Brain microvascular endothelial cell (primary cell): ENCODE results near the gene SETD1B.
"Not testable (repeated sequence)": the region's sequence is repeated elsewhere in the genome, so short reads cannot be mapped to it uniquely, and the experiment has no call there.

Experiments used
- DNase-seq: peaks from one replicate; pipeline ENCODE4 v3.0.0-alpha.2; 2020
- H3K27ac ChIP-seq: fragments of 250-450 bp; sonication (Bioruptor Pico); 2 replicates; pipeline ENCODE4 v1.5.1; 2020; ENCODE audit warnings: mild to moderate bottlenecking, moderate library complexity
- H3K27me3 ChIP-seq: fragments of 250-450 bp; sonication (Bioruptor Pico); replicated peaks from 2 replicates; pipeline ENCODE4 v1.5.1; 2020; ENCODE audit warnings: mild to moderate bottlenecking
- H3K36me3 ChIP-seq: fragments of 250-450 bp; sonication (Bioruptor Pico); replicated peaks from 2 replicates; pipeline ENCODE4 v1.5.1; 2020; ENCODE audit warnings: mild to moderate bottlenecking
- H3K4me3 ChIP-seq: 2 replicates; pipeline ENCODE4 v1.5.1; 2011; ENCODE audit warnings: low read depth, mild to moderate bottlenecking, control low read depth, low read length, moderate library complexity
- in situ Hi-C: cut with HindIII; loops from 2 replicates; pipeline ENCODE4 v1.10.0; 2017; ENCODE audit warnings: low sequenced_read_pairs, low pct_ligation_motif_present
- TF ChIP-seq, protein P1 (sequence below): IDR thresholded peaks from 2 replicates; pipeline ENCODE4 v1.5.1; 2011; ENCODE audit warnings: low read depth, mild to moderate bottlenecking, moderate library complexity, low read length, control low read depth, inconsistent platforms; ENCODE audit errors: missing control alignments

The SETD1B gene

DNA sequence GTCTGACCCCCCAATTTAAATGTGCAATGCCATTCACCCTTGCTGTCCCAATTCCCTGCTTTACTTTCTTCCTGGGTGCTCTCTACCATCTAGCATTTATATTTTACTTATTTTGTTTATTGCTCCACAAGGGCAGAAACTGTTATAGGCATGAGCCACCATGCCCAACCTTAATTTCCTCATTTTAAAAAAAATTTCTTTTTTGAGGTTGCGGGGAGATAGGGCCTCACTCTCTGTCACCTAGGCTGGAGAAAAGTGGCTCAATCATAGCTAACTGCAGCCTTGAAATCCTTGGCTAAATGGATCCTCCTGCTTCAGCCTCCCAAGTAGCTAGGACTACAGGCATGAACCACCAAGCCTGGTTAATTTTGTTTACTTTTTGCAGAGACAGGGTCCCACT lies 41.9 kb downstream of the SETD1B start:
- in situ Hi-C loops: no loop called here
- no peak for DNase-seq
- Histone ChIP-seq H3K36me3 (no peaks in the 10 kb centered on the region), H3K27me3 (no peaks in the 10 kb centered on the region), H3K27ac (no peak overlapping the region), H3K4me3 (no peak overlapping the region)
- TF ChIP-seq, protein P1, sequence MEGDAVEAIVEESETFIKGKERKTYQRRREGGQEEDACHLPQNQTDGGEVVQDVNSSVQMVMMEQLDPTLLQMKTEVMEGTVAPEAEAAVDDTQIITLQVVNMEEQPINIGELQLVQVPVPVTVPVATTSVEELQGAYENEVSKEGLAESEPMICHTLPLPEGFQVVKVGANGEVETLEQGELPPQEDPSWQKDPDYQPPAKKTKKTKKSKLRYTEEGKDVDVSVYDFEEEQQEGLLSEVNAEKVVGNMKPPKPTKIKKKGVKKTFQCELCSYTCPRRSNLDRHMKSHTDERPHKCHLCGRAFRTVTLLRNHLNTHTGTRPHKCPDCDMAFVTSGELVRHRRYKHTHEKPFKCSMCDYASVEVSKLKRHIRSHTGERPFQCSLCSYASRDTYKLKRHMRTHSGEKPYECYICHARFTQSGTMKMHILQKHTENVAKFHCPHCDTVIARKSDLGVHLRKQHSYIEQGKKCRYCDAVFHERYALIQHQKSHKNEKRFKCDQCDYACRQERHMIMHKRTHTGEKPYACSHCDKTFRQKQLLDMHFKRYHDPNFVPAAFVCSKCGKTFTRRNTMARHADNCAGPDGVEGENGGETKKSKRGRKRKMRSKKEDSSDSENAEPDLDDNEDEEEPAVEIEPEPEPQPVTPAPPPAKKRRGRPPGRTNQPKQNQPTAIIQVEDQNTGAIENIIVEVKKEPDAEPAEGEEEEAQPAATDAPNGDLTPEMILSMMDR: no peak

DNA sequence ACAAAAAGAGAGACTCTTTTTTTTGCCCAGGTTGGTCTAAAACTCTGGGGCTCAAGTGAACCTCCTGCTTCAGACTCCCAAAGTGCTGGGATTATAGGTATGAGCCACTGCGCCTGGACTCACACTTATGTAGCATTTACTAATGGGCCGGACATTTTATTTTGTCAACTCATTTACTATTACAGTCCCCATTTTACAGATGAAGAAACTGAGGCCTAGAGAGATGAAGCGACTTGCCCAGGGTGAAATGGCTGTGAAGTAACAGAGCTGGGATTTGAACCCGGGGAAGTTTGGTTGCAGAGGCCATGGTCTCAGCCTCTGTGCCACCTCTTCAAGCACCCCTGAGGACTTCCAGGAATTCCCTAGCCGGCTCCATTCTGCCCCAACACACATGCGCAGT lies 45.4 kb downstream of the SETD1B start:
- in situ Hi-C loops: no loop called here
- DNase-seq: no peak
- TF ChIP-seq, protein P1: no peak
- no peaks in the 10 kb centered on the region for H3K27me3 ChIP-seq
- H3K27ac ChIP-seq: no peak overlapping the region
- no peak overlapping the region for H3K4me3 ChIP-seq
- H3K36me3 ChIP-seq: no peaks in the 10 kb centered on the region

DNA sequence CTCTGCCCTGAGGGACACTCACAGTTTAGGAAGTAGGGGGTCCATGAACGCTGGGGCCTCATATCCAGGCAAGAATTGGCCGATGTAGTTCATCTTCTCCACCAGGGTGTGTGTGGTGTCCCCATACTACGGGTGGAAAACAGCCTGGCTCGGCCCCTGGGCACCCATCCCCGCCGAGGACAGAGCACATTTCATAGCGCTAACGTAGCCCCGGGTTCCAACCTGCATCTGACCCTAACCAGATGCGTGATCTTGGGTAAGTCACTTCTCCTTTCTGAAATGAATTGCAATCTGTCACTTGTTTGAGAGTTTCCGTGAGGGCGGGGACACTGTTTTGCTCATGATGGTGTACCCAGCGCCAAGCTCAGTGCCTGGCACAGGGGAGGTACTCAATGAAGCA lies 45.9 kb downstream of the SETD1B start:
- no peaks in the 10 kb centered on the region for H3K36me3 ChIP-seq
- DNase-seq: no peak
- H3K27me3 ChIP-seq: no peaks in the 10 kb centered on the region
- no peak overlapping the region for H3K4me3 ChIP-seq
- TF ChIP-seq, protein P1: no peak
- in situ Hi-C loops: no loop called here
- H3K27ac ChIP-seq: no peak overlapping the region

DNA sequence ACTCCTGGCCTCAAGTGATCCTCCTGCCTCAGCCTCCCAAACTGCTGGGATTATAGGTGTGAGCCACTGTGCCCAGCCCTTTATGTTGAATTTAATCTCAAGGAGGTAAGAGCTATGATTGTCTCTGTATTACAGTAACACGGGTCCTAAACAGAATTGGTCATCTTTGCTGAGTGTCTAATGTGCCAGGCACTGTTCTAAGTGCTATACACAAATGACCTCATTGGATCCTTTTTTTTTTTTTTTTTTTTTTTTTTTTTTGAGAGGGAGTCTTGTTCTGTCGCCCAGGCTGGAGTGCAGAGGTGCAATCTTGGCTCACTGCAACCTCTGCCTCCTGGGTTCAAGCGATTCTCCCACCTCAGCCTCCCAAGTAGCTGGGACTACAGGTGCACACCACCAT lies 48.6 kb downstream of the SETD1B start:
- H3K27ac ChIP-seq, in situ Hi-C loops, DNase-seq, H3K27me3 ChIP-seq, H3K36me3 ChIP-seq, H3K4me3 ChIP-seq: not testable (repeated sequence)

DNA sequence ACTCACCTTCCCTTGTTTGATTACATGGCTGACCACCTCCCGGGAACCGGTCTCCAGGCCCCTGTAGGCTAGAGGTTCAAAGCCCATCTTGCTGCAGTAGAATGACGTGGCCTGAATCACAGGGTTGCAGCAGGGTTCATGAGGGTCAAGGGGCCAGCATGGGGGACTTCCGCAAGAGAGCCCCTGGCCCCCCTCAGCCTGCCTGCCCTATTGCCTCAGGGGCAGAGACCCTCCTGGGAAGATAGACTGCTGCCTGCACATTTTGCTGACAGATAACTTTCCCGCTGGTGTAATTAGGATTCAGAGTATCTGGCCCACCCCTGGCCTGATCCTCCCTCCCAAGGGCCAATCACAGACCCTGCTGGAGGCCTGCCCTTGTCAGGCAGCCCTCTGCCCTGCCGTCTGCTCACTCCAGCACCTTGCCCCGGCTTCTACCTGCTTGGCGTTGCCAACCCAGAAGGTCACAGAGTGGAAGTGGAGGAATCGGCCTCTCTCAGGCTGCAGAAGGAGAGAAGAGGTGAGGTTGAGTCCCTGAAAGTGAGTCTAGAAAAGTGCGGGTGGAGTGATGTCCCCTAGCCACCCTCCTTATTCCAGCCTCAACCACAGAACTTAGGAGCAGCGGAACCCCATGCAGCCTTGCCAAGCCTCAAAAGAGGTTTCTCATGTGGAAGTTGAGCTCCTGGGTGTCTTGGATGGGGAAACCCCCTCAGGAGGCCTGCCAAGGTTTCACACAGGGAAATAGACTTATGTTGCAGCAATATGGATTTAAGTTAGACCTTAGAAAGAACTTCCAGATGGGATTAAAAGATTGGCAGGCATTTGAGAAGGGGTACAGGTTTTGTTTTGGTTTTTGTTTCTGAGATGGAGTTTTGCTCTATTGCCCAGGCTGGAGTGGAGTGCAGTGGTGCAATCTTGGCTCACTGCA lies 53.8 kb downstream of the SETD1B start:
- Histone ChIP-seq H3K4me3 (no peak overlapping the region), H3K36me3 (no peaks in the 10 kb centered on the region), H3K27me3 (no peaks in the 10 kb centered on the region), H3K27ac (no peak overlapping the region)
- DNase-seq: no peak
- TF ChIP-seq, protein P1: no peak
- in situ Hi-C loops: no loop called here

DNA sequence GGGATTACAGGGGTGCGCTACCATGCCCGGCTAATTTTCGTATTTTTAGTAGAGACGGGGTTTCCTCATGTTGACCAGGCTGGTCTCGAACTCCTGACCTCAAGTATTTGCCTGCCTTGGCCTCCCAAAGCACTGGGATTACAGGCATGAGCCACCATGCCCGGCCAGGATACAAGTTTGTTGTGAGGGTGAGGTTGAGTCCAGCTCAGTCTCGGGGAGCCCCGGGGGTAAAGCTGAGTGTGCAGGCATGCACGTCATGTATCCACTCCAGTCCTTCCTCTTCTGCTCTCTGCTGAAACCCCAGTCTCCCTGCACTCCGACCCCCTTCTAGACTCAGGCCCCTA lies 54.5 kb downstream of the SETD1B start:
- TF ChIP-seq, protein P1: no peak
- Histone ChIP-seq H3K36me3 (no peaks in the 10 kb centered on the region), H3K27ac (no peak overlapping the region), H3K27me3 (no peaks in the 10 kb centered on the region), H3K4me3 (no peak overlapping the region)
- in situ Hi-C loops: no loop called here
- no peak for DNase-seq
